ENCODE measurements around the gene NPY. TPM values are rescaled to one million over a fixed set of nuclear protein-coding genes. Genes with fewer than 3 reads are reported as not detected.

The NPY gene
- total RNA-seq, 1 experiment from 2014 or later = not detected

DNA sequence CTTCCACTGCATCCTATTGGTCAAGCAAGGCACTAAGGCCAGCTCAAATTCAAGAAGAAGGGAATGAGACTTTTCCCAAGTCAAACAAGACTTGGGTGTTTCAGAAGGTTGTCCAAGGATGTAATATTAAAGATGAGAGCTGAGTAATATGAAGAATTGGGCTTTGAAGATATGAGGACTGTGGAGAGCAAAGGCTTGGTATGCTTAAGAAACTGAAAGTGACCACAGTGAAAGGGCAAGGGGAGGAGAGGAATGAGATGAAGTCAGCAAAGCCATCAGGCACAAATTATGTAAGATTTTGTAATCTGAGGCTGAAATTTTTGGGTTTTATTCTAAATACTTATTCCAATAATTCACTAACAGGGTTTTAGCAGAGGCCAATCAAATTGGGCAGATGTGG lies 38.6 kb upstream of the NPY start:
- Histone ChIP-seq H2AFZ (ENCODE audit: low read length) (no peak overlapping the region), H4K91ac (ENCODE audit: insufficient read length, low read depth, low read length) (no peak overlapping the region), H2AK5ac (ENCODE audit: insufficient read length, low read length) (no peak overlapping the region), H3K9me3 (ENCODE audit: control insufficient read depth, low read depth, low read length) (no peaks in the 10 kb centered on the region), H3K9ac (ENCODE audit: extremely low read depth, insufficient read length, low read length) (no peak overlapping the region), H3K14ac (ENCODE audit: insufficient read depth, low read length) (no peak overlapping the region), H2BK5ac (ENCODE audit: insufficient read length, low read length) (no peak overlapping the region), H3K79me1 (ENCODE audit: insufficient read depth, low read depth, low read length, poor library complexity, severe bottlenecking) (no peaks in the 10 kb centered on the region), H3K23ac (ENCODE audit: insufficient read length, low read depth, low read length) (no peak overlapping the region), H3K23me2 (ENCODE audit: insufficient read length, low read depth, low read length, poor library complexity, severe bottlenecking) (no peaks in the 10 kb centered on the region), H3T11ph (ENCODE audit: low read length) (no peak overlapping the region), H2BK120ac (ENCODE audit: low read depth, low read length, poor library complexity, severe bottlenecking) (no peak overlapping the region), H2BK15ac (ENCODE audit: low read depth, low read length) (no peak overlapping the region), H3K27me3 (ENCODE audit: insufficient read depth, low read length) (no peaks in the 10 kb centered on the region), H4K5ac (ENCODE audit: insufficient read length, low read depth, low read length) (no peak overlapping the region), H3K4ac (ENCODE audit: low read depth, low read length) (no peak overlapping the region), H3K56ac (ENCODE audit: insufficient read length, low read depth, low read length) (no peak overlapping the region), H4K8ac (replicated peaks; ENCODE audit: insufficient read length, low read depth, low read length) (no peak overlapping the region), H2BK12ac (ENCODE audit: insufficient read length, low read depth, low read length) (no peak overlapping the region), H3K79me2 (ENCODE audit: insufficient read depth, low read length) (no peaks in the 10 kb centered on the region), H3K27ac (ENCODE audit: insufficient read length, low read depth, low read length) (no peak overlapping the region), H3K4me1 (ENCODE audit: insufficient read depth, low read length) (no peaks in the 10 kb centered on the region), H3K18ac (ENCODE audit: insufficient read length, low read depth, low read length) (no peak overlapping the region), H4K20me1 (ENCODE audit: control insufficient read depth, insufficient read depth, insufficient read length) (no peaks in the 10 kb centered on the region), H3K4me2 (ENCODE audit: insufficient read depth, insufficient read length, low read length) (no peak overlapping the region), H2BK20ac (ENCODE audit: low read depth, low read length, poor library complexity, severe bottlenecking) (no peak overlapping the region)
- Mint-ChIP-seq H3K36me3 (ENCODE audit: insufficient read depth in 1 of 3, low read depth in 3 of 3) (no peaks in the 10 kb centered on the region), H3K27me3 (ENCODE audit: low read depth) (no peaks in the 10 kb centered on the region), H3K4me1 (peaks cover 0 to 5% of the 10 kb centered on the region in 2 experiments; a peak in 2 of 4 replicates), H3K27ac (no peak overlapping the region), H3K4me3 (no peak overlapping the region), H3K9me3 (peaks cover 0 to 3% of the 10 kb centered on the region in 2 experiments; a peak in 1 of 5 replicates)
- no peak for DNase-seq
- TF ChIP-seq, protein P1, sequence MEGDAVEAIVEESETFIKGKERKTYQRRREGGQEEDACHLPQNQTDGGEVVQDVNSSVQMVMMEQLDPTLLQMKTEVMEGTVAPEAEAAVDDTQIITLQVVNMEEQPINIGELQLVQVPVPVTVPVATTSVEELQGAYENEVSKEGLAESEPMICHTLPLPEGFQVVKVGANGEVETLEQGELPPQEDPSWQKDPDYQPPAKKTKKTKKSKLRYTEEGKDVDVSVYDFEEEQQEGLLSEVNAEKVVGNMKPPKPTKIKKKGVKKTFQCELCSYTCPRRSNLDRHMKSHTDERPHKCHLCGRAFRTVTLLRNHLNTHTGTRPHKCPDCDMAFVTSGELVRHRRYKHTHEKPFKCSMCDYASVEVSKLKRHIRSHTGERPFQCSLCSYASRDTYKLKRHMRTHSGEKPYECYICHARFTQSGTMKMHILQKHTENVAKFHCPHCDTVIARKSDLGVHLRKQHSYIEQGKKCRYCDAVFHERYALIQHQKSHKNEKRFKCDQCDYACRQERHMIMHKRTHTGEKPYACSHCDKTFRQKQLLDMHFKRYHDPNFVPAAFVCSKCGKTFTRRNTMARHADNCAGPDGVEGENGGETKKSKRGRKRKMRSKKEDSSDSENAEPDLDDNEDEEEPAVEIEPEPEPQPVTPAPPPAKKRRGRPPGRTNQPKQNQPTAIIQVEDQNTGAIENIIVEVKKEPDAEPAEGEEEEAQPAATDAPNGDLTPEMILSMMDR (conservative IDR thresholded peaks at IDR 0.05) = no peak

All from H9 (cell line).